HG02798 (cell line): ENCODE measurements around the gene AAMDC.
"Not testable (repeated sequence)": the region's sequence is repeated elsewhere in the genome, so short reads cannot be mapped to it uniquely, and the experiment has no call there.

Experiments used
- ATAC-seq: cut with Tn5 transposase; IDR thresholded peaks from one replicate; pipeline ENCODE4 v1.9.1; 2021; ENCODE audit warnings: mild to moderate bottlenecking; ENCODE audit not compliant: unreplicated experiment, poor library complexity

The AAMDC gene

GRCh38 chr11:77819921-77820564 lies 901 bp upstream of the AAMDC start:
- peak; percentile 18 for ATAC-seq

- no peak for ATAC-seq
Observed at GRCh38 chr11:77821349-77821851, 456 bp downstream of the AAMDC start.

- ATAC-seq, result not testable (repeated sequence)
Observed at GRCh38 chr11:77822126-77822525, 1.2 kb downstream of the AAMDC start.

GRCh38 chr11:77823775-77824174 lies 2.8 kb downstream of the AAMDC start:
- ATAC-seq, result no peak

- ATAC-seq, result no peak
Observed at GRCh38 chr11:77828926-77829325, 8.0 kb downstream of the AAMDC start.

- no peak for ATAC-seq
Observed at GRCh38 chr11:77833302-77833701, 12.4 kb downstream of the AAMDC start.

GRCh38 chr11:77842441-77843121 lies 21.6 kb downstream of the AAMDC start:
- no peak for ATAC-seq

- ATAC-seq, result not testable (repeated sequence)
Observed at GRCh38 chr11:77843700-77844099, 22.8 kb downstream of the AAMDC start.

- ATAC-seq, result no peak
Observed at GRCh38 chr11:77851503-77851902, 30.6 kb downstream of the AAMDC start.

- no peak for ATAC-seq
Observed at GRCh38 chr11:77854838-77855237, 33.9 kb downstream of the AAMDC start.

GRCh38 chr11:77857906-77858457 lies 37.0 kb downstream of the AAMDC start:
- not testable (repeated sequence) for ATAC-seq

- ATAC-seq, result not testable (repeated sequence)
Observed at GRCh38 chr11:77861444-77861843, 40.5 kb downstream of the AAMDC start.

GRCh38 chr11:77865805-77866204 lies 44.9 kb downstream of the AAMDC start:
- ATAC-seq, result no peak

GRCh38 chr11:77866336-77866735 lies 45.4 kb downstream of the AAMDC start:
- ATAC-seq, result no peak

GRCh38 chr11:77868744-77869143 lies 47.8 kb downstream of the AAMDC start:
- ATAC-seq, result no peak

- no peak for ATAC-seq
Observed at GRCh38 chr11:77871855-77872254, 50.9 kb downstream of the AAMDC start.

GRCh38 chr11:77873345-77873744 lies 52.4 kb downstream of the AAMDC start:
- no peak for ATAC-seq

GRCh38 chr11:77874206-77874605 lies 53.3 kb downstream of the AAMDC start:
- no peak for ATAC-seq

- ATAC-seq, result no peak
Observed at GRCh38 chr11:77876045-77876444, 55.1 kb downstream of the AAMDC start.

GRCh38 chr11:77878247-77878646 lies 57.3 kb downstream of the AAMDC start:
- not testable (repeated sequence) for ATAC-seq

GRCh38 chr11:77879218-77879617 lies 58.3 kb downstream of the AAMDC start:
- ATAC-seq, result no peak
